ENCODE measurements around the gene CNRIP1.

GRCh38 chr2:68302281-68302875 lies 17.4 kb downstream of the CNRIP1 start:
- TF ChIP-seq CTCF (optimal IDR thresholded peaks at IDR 0.05 in 1 of 3, IDR thresholded peaks at IDR 0.05 in 1 of 3, conservative IDR thresholded peaks at IDR 0.05 in 1 of 3; ENCODE audit: extremely low read depth in 1 of 3, insufficient read depth in 2 of 3, low read length in 3 of 3): no peak
- TF ChIP-seq EZH2 (IDR thresholded peaks at IDR 0.05; ENCODE audit: low read length): no peak
